Stimulated activated naive CD8-positive, alpha-beta T cell treated with anti-CD3 and anti-CD28 coated beads, Interleukin-15, Interleukin-2, amounts not matched to agents 100 ng/mL and 50 ng/mL, for 24 hours (primary cell): ENCODE data around the gene TBC1D20.

Experiments used
- H3K27ac Mint-ChIP-seq: one replicate; pipeline ENCODE4 v1.8.0; 2021; ENCODE audit warnings: mild to moderate bottlenecking, mixed read lengths
- H3K27me3 Mint-ChIP-seq: one replicate; pipeline ENCODE4 v1.8.0; 2021; ENCODE audit warnings: mixed read lengths
- H3K36me3 Mint-ChIP-seq: one replicate; pipeline ENCODE4 v1.8.0; 2021; ENCODE audit warnings: low read depth, mixed read lengths
- H3K4me1 Mint-ChIP-seq: one replicate; pipeline ENCODE4 v1.8.0; 2021; ENCODE audit warnings: low read depth, mixed read lengths
- H3K4me3 Mint-ChIP-seq: one replicate; pipeline ENCODE4 v1.8.0; 2021; ENCODE audit warnings: mild to moderate bottlenecking, mixed read lengths
- H3K9me3 Mint-ChIP-seq: one replicate; pipeline ENCODE4 v1.8.0; 2021; ENCODE audit warnings: mixed read lengths

The TBC1D20 gene

GRCh38 chr20:434661-435419, 27.5 kb downstream of the TBC1D20 start:
- H3K4me1 Mint-ChIP-seq, result peaks cover 86% of the 10 kb centered on the region
- H3K4me3 Mint-ChIP-seq, result peak overlapping the region; percentile 68
- peaks cover 73% of the 10 kb centered on the region for H3K36me3 Mint-ChIP-seq
- no peaks in the 10 kb centered on the region for H3K9me3 Mint-ChIP-seq
- H3K27ac Mint-ChIP-seq, result peak overlapping the region; percentile 96
- H3K27me3 Mint-ChIP-seq, result no peaks in the 10 kb centered on the region

- Mint-ChIP-seq H3K4me1 (peaks cover 80% of the 10 kb centered on the region), H3K36me3 (peaks cover 71% of the 10 kb centered on the region), H3K27me3 (no peaks in the 10 kb centered on the region), H3K4me3 (peak overlapping the region; percentile 68), H3K9me3 (no peaks in the 10 kb centered on the region), H3K27ac (peak overlapping the region; percentile 96)
Observed at GRCh38 chr20:434221-434620, 28.1 kb downstream of the TBC1D20 start.

- Mint-ChIP-seq H3K27ac (peak overlapping the region; percentile 96), H3K4me3 (peak overlapping the region; percentile 68), H3K9me3 (no peaks in the 10 kb centered on the region), H3K27me3 (no peaks in the 10 kb centered on the region), H3K36me3 (peaks cover 64% of the 10 kb centered on the region), H3K4me1 (peaks cover 72% of the 10 kb centered on the region)
Observed at GRCh38 chr20:433300-433975, 28.9 kb downstream of the TBC1D20 start.

GRCh38 chr20:432677-433299, 29.5 kb downstream of the TBC1D20 start:
- no peaks in the 10 kb centered on the region for H3K27me3 Mint-ChIP-seq
- peaks cover 64% of the 10 kb centered on the region for H3K36me3 Mint-ChIP-seq
- peak overlapping the region; percentile 96 for H3K27ac Mint-ChIP-seq
- peak overlapping the region; percentile 68 for H3K4me3 Mint-ChIP-seq
- H3K9me3 Mint-ChIP-seq, result no peaks in the 10 kb centered on the region
- H3K4me1 Mint-ChIP-seq, result peaks cover 66% of the 10 kb centered on the region

- Mint-ChIP-seq H3K4me1 (peaks cover 64% of the 10 kb centered on the region), H3K27me3 (no peaks in the 10 kb centered on the region), H3K36me3 (peaks cover 64% of the 10 kb centered on the region), H3K27ac (peak overlapping the region; percentile 96), H3K4me3 (peak overlapping the region; percentile 52), H3K9me3 (no peaks in the 10 kb centered on the region)
Observed at GRCh38 chr20:432208-432607, 30.1 kb downstream of the TBC1D20 start.

- Mint-ChIP-seq H3K9me3 (no peaks in the 10 kb centered on the region), H3K4me3 (peak overlapping the region; percentile 61), H3K27me3 (no peaks in the 10 kb centered on the region), H3K4me1 (peaks cover 66% of the 10 kb centered on the region), H3K36me3 (peaks cover 59% of the 10 kb centered on the region), H3K27ac (peak overlapping the region; percentile 96)
Observed at GRCh38 chr20:431012-431904, 31.1 kb downstream of the TBC1D20 start.

- peaks cover 52% of the 10 kb centered on the region for H3K36me3 Mint-ChIP-seq
- H3K27ac Mint-ChIP-seq, result no peak overlapping the region
- H3K27me3 Mint-ChIP-seq, result no peaks in the 10 kb centered on the region
- H3K9me3 Mint-ChIP-seq, result no peaks in the 10 kb centered on the region
- peaks cover 60% of the 10 kb centered on the region for H3K4me1 Mint-ChIP-seq
- no peak overlapping the region for H3K4me3 Mint-ChIP-seq
Observed at GRCh38 chr20:430091-430999, 32.0 kb downstream of the TBC1D20 start.

GRCh38 chr20:428658-429200, 33.6 kb downstream of the TBC1D20 start:
- no peaks in the 10 kb centered on the region for H3K9me3 Mint-ChIP-seq
- H3K4me3 Mint-ChIP-seq, result no peak overlapping the region
- no peaks in the 10 kb centered on the region for H3K27me3 Mint-ChIP-seq
- H3K27ac Mint-ChIP-seq, result no peak overlapping the region
- H3K4me1 Mint-ChIP-seq, result peaks cover 44% of the 10 kb centered on the region
- H3K36me3 Mint-ChIP-seq, result peaks cover 60% of the 10 kb centered on the region

GRCh38 chr20:427849-428657, 34.3 kb downstream of the TBC1D20 start:
- H3K27me3 Mint-ChIP-seq, result no peaks in the 10 kb centered on the region
- H3K9me3 Mint-ChIP-seq, result no peaks in the 10 kb centered on the region
- peaks cover 55% of the 10 kb centered on the region for H3K36me3 Mint-ChIP-seq
- H3K27ac Mint-ChIP-seq, result peak overlapping the region; percentile 26
- H3K4me3 Mint-ChIP-seq, result no peak overlapping the region
- H3K4me1 Mint-ChIP-seq, result peaks cover 37% of the 10 kb centered on the region

- Mint-ChIP-seq H3K36me3 (peaks cover 59% of the 10 kb centered on the region), H3K27me3 (no peaks in the 10 kb centered on the region), H3K4me1 (peaks cover 30% of the 10 kb centered on the region), H3K27ac (peak overlapping the region; percentile 26), H3K9me3 (no peaks in the 10 kb centered on the region), H3K4me3 (no peak overlapping the region)
Observed at GRCh38 chr20:427401-427800, 34.9 kb downstream of the TBC1D20 start.

- Mint-ChIP-seq H3K27me3 (no peaks in the 10 kb centered on the region), H3K36me3 (peaks cover 65% of the 10 kb centered on the region), H3K4me3 (no peak overlapping the region), H3K4me1 (peaks cover 22% of the 10 kb centered on the region), H3K9me3 (no peaks in the 10 kb centered on the region), H3K27ac (no peak overlapping the region)
Observed at GRCh38 chr20:426566-426965, 35.8 kb downstream of the TBC1D20 start.

GRCh38 chr20:421685-422250, 40.6 kb downstream of the TBC1D20 start:
- no peaks in the 10 kb centered on the region for H3K27me3 Mint-ChIP-seq
- H3K9me3 Mint-ChIP-seq, result no peaks in the 10 kb centered on the region
- peaks cover 50% of the 10 kb centered on the region for H3K36me3 Mint-ChIP-seq
- H3K4me3 Mint-ChIP-seq, result no peak overlapping the region
- peak overlapping the region; percentile 43 for H3K27ac Mint-ChIP-seq
- H3K4me1 Mint-ChIP-seq, result peaks cover 6% of the 10 kb centered on the region
